Measurements from ENCODE around the gene SND1.

DNA sequence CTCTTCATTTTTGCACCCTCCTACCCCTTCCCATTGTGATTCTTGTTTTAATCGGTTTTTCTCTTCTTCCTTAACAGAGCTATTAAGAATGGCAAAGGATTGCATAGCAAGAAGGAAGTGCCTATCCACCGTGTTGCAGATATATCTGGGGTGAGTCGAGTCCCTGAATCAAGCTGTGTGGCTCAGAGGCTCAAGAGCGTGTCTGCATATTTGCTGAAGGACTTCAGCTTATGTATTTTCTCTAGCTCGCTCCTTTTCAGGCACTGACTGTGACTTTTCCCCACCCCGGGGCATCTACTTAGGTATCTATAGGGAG, 252.6 kb downstream of the SND1 start:
- no peak for TF ChIP-seq POLR2AphosphoS5 (IDR thresholded peaks at IDR 0.05; ENCODE audit: insufficient read depth, low read depth, low read length)
- no peak for TF ChIP-seq CTCF (IDR thresholded peaks at IDR 0.05; ENCODE audit: extremely low read depth in 1 of 2, insufficient read depth in 1 of 2, low read depth in 1 of 2, low read length in 2 of 2)
- no peak for TF ChIP-seq POLR2A (IDR thresholded peaks at IDR 0.05; ENCODE audit: low read depth, low read length)

Measured in endothelial cell of umbilical vein (primary cell).